ENCODE measurements around the gene TCEAL3. TPM values are rescaled to one million over a fixed set of nuclear protein-coding genes. Genes with fewer than 3 reads are reported as not detected.
"Not testable (repeated sequence)": the region's sequence is repeated elsewhere in the genome, so short reads cannot be mapped to it uniquely, and the experiment has no call there.

Gene TCEAL3
- total RNA-seq, 1 donor from 2014 or later, result 2.9 TPM

DNA sequence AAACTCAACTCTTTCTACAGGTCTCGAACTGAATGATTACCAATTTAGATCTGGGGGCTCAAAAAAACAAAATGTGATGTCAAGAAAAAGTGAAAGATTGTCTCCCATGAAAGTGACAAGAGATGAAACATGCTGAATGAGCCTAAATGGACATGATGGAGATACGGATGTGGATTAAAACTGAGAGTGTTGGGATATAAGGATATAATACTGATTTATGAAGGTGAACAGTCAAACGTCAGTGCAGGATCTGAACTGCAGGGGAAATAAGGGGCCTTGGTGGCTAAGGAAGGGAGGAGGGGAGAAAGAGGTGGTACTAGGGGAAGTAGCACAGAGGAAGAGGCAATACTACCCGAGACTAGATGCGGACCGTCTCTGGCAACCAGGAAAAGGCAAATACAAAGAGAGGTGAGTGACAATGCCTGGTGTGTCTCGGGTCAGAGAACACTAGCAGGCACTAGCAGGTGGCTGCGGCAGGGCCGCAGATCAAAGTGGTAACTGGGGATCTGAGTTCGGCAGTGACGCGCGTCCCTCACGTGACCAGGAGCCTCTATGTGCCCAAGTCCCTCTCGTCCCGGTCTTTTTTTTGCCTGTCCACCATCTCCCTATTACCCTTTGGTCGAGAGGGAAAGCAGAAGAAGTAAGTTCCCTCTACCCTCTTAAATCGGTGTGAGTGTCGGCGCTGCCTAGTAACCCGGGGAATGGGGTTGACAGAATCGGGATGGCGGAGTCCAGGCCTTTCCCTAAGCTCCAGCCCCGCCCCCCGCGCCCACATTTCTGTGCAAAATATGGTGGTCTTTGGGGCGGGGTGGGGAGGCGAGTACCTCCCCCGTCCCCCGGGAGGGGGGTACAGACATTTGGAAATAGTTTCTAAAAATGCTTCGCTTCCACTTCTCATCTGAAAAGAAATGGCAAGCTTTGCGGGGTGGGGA is 20.9 kb downstream of the TCEAL3 start, which contains the start of gene TCEAL1:
Gene TCEAL1, plus strand, starts transcription at position 590 of the 932 bp plus-strand sequence. CDS start 942 bp downstream, outside the sequence.
- peak; percentile 25 for ATAC-seq

DNA sequence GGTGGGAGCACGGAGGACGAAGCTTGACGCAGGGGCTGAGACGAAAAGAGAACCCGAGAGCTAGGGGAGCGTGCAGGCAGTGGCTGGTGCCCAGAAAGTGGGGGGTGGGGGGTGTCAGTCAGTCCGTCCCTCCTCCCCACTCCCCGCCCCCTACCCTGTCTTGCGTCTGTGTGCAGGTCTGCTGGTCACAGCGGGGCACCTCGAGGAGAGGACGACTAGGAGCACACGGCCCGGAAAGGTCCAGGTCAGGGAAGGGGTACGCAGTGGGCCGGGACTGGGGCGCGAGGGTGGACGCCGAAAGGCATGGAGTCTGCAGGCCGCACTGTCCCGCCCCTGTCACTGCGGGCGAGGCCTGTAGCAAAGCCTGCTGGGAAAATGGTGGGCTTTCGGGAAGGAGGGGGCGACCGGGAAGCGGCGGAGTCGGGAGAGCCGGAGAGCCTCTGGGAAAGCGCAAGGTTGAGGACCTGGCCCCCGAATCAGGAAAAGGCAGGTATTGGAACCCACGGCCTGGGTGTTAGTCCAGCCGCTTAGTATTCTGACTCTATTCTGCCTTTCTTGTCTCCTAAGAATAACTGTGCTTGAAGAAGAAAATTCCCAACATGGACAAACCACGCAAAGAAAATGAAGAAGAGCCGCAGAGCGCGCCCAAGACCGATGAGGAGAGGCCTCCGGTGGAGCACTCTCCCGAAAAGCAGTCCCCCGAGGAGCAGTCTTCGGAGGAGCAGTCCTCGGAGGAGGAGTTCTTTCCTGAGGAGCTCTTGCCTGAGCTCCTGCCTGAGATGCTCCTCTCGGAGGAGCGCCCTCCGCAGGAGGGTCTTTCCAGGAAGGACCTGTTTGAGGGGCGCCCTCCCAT is 21.8 kb downstream of the TCEAL3 start:
- peak; percentile 63 for ATAC-seq

DNA sequence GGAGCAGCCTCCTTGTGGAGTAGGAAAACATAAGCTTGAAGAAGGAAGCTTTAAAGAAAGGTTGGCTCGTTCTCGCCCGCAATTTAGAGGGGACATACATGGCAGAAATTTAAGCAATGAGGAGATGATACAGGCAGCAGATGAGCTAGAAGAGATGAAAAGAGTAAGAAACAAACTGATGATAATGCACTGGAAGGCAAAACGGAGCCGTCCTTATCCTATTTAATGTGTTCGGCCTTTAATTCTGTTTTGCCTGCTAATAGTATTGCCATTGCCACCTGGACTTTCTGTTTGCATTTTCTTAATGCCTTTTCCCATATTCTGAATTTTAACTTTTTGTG is 22.4 kb downstream of the TCEAL3 start:
- ATAC-seq, result no peak

DNA sequence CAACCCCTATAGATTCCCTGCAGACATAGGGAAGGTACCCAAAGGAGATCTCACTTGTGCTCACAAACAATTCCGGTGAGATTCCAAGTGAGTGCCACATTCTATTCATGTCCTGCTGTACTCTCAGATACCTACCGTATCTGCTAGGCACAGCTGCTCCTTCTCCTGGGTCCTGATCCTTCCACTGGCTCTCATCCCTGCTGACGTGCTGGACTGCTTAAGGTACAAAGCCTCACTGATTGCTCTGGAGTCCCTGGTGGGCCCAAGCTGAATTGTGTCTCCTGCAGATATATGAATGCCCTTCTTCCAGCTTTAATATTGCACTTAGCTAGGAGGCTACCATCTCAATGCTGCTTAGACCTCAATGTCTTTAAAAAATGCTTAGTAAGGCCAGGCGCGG is 23.4 kb downstream of the TCEAL3 start:
- ATAC-seq, result no peak

DNA sequence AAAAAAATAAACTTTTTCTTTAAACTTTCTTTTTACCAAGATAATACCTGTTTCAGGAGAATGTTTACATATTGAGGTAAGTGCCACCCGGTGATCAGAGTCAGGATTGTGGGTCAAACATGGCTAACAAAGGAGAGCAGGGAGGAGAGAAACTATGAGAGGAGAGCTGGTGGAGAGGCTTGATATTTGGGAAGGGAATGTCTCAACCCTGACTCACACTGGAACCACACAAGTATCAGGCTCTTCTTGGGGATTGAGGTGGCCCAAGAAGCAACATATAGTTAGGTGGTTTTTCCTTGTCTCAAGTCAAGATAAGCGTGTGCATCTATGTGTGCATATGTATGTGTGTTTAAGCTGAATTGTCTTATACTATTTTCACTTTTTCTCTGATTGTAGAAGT is 27.7 kb downstream of the TCEAL3 start:
- ATAC-seq, result no peak

DNA sequence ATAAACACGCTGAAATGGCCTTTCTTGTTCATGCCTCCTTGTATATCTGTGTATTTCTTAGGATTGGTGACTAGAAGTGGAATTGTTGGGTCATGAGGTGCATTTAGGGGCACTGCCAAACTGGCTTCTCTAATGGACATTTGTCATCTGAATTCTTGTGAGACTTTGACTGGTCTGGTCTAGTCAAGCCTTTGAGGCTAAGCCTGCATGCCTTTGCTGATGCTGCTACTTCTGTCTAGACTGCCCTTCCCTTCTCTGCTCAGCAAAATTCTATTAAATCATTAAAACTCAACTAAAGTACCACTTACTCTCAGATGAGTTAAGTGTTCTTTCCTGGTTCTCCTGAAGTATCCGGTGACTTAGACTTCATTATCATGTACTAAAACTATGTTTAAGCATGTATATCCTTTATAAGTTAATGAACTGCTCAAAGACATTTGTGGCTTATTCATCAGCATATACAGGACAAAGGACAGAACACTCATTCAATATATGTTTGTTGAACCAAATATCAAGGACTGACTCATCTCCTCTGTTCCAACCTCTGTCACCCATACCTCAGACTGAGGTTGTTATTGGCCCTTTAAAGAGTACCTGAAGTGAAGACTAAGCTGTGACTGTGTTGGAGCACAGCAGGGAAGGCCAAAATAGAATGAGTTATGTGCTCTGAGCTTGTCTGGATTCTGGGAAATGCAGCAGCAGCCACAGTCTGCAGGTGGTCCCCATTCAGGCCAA is 30.0 kb downstream of the TCEAL3 start:
- no peak for ATAC-seq

DNA sequence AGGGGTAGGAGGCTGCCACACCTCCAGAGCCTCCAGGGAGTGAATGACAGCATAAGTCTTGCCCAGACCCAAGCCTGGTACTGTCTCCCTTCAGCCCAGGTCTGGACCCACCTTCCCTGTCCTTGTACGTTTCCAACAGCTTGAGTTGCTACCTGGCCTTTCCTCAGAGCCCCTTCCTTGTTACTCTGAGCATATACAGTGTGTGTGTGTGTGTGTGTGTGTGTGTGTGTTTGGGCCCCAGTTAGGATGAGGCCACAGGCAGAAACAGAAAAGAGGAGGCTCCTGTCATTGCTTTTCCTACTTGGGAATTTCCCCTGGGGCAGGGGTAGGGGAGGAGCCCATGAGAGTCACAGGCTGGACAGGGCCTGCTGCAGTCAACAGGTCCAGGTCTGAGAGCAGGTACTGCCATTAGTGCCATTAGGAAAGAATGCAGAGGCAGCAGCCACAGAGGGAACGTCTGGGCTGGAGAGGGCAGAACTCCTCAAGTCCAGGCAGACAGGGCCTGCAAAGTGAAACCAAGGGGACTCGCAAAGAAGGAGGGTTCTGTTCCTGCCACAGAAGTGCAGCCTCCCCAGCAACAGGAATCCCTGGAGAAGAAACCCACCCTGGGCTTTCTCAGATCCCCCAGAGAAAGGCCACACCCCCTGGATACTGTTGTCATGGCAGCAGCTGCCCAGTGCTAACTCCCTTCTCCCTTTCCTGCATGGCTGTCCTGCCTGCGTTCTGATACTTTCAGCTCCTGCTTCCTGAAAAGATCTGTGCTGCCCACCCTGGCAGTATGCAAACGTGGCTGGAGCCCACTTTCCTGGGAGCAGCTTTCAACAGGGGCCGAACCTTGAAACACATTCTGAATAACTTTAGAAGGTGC is 30.9 kb downstream of the TCEAL3 start:
- not testable (repeated sequence) for ATAC-seq

DNA sequence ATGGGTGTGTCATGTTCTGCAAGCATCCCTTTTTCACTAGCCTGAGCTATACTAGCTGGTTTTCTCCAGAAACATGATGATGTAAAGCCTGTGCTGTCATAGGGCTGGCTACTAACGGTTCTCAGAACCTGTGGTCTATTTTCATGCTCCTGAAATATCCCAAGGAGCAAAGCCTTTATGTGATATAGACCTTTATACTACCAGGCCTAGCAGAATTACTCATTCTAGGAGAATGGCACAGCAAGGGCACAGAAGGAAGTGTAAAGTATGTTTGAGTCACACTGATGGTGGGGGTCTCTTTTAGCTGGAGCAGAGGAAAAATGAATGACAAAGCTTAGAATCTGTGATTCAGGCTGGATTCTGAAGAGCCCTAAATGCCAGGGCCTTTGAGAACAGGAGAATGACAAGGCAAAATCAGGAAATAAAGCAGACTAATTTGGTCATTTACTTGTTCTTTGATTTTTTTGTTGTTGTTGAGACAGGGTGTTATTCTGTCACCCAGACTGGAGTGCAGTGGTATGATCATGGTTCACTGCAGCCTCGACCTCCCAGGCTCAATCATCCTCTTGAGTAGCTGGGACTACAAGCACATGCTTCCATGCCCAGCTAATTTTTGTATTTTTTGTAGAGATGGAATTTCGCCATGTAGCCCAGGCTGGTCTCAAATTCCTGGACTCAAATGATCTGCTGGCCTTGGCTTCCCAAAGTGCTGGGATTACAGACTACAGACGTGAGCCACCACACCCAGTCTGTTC is 32.8 kb downstream of the TCEAL3 start:
- no peak for ATAC-seq

DNA sequence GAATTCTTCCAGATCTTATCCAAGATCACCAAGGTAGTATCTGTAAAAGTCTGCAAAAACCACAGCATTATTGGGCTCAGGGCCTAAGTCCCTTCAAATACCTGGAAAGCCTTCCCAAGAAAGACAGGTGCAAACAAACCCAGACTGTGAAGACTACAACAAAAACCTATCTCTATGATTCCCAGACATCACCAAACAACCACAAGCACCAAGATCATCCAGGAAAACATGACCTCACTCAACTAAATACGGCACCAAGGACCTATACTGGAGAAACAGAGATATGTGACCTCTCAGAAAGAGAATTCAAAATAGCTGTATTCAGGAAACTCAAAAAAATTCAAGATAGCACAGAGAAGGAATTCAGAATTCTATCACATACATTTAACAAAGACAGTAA is 36.4 kb downstream of the TCEAL3 start:
- ATAC-seq, result no peak

DNA sequence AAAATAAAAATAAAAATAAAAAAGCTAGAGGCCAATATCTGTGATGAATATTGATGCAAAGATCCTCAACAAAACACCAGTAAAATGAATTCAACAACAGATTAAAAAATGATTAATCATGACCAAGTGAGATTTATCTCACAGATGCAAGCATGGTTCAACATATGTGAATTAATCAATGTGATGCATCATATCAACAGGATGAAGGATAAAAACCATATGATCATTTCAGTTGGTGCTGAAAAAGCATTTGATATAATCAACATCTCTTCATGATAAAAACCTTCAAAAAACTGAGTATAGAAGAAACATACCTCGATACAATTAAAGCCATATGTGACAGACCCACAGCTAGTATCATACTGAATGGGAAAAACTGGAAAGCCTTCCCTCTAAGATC is 39.9 kb downstream of the TCEAL3 start:
- ATAC-seq, result no peak

DNA sequence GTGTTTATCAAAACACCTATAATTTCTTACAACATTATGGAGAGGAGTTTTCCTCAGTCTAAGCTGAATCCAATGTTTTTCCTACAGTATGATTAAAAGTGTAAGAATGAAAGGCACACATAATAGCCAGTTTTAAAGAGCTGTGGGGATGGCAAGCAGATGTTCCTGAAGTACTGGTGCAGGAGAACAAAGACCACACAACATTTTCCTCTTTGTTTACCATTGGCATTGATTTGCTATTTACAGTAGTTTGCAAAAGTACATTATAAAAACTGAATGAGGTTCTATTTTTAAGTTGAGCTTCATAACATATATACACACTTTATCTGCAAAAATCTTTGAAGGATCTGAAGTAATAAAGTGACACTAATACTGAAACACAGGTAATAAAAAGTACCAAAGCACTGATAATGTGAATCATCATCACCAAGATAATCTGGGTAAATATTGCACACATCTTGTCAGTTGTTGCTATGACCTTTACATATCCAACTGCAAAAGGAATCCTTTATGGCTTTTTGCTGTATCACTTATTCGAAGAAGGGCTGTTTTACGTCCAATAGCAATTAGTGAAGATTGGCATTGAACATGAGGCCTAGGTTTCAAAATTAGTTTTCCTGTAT is 43.5 kb downstream of the TCEAL3 start:
- no peak for ATAC-seq

DNA sequence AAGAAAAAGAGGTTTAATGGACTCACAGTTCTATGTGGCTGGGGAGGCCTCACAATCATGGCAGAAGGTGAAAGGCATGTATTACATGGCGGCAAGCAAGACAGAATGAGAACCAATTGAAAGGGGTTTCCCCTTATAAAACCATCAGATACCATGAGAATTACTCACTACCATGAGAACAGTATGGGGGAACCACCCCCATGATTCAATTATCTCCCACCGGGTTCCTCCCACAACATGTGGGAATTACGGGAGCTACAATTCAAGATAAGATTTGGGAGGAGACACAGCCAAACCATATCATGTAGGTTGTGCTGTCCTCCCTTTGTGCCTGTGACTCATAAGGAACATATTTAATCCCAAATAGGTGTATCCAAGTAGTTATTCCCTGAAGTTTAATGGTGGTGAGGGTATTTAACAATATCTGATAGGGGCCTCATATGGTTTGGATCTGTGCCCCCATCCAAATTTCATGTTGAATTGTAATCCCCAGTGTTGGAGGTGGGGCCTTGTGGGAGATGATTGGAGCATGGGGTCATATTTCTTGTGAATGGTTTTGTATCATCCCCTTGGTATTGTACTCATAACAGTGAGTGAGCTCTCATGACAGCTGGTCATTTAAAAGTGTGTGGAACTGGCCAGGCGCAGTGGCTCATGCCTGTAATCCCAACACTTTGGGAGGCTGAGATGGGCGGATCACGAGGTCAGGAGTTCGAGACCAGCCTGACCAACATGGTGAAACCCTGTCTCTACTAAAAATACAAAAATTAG is 47.7 kb downstream of the TCEAL3 start:
- ATAC-seq, result not testable (repeated sequence)

DNA sequence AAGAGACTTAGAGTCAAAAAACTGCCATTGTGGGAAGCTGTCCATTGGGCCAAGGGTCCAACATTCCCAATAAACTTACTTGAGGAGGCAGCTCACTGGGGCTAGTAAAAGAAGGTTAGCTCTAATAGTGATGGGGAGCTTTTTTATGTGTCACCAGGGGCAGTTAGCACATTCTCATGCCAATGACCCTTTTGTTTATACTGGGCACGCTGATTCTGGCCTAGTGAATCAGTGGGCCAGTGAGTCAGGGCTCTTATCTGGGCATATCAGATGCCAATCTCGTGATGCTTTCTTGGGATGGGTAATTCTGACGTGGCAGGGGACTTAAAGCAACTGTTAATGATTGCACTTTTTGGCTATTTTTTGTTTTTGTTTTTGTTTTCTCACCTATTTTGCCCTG is 48.9 kb downstream of the TCEAL3 start:
- ATAC-seq, result no peak

DNA sequence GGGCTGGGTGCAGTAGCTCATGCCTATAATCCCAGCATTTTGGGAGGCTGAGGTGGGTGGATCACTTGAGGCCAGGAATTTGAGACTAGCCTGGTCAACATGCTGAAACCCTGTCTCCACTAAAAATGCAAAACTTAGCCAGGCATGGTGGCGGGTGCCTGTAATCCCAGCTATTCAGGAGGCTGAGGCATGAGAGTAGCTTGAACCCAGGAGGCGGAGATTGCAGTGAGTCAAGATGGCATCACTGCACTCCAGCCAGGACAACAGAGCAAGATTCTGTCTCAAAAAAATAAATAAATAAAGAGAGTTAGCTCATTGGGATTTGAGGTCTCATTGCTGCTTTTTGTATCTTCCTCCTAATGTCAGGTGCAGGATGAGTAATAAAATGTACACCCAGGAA is 49.3 kb downstream of the TCEAL3 start:
- not testable (repeated sequence) for ATAC-seq

DNA sequence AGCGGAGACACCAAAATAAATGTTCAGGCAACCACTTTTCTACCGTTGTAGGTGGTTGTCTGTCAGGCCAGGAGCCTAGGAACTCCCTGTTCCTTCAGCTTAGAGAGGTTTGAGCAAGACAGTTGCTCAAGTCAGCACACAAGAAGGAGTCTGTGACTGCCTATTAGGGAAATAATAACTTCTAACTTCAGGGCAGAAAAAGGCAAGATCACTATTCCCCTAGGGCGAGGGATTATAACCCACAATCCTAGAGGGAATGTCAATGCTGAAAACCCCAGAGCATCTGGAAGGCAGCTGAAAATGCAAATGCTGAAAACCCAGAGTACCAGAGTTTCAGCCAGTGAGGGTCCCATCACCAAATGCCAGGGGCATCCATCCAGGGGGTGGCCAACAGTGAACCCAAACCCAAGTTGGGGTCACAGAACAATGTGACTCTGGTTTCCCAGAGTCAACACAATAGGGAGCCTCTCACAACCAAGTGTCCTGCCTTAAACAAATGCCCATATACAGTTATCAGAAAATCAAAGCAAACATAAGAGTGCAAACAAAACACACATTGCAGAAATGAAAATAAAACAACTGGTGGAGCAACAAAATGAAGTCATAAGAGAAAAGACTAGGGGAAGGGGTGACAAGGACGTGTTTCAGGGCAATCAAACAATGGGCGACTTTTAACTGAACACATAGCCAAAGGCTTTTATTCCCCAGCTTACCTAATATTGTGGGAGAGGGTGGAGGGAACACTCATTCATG is 51.1 kb downstream of the TCEAL3 start:
- ATAC-seq, result no peak

DNA sequence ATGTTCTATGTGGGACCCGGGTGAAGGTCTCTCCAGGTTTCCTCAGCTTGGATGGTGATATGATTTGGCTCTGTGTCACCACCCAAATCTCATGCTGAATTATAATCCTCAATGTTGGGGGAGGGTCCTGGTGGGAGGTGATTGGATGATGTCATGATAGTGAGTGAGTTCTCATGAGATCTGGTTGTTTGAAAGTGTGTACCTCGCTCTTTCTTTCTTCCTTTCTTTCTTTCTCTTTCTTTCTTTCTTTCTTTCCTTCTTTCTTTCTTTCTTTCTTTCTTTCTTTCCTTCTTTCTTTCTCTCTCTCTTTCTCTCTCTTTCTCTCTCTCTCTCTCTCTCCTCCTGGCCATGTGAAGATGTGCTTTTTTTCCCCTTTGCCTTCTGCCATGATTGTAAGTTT is 51.7 kb downstream of the TCEAL3 start:
- not testable (repeated sequence) for ATAC-seq

All from esophagus mucosa (tissue), 1 donor.